ENCODE results near the gene TMEM14B.

DNA sequence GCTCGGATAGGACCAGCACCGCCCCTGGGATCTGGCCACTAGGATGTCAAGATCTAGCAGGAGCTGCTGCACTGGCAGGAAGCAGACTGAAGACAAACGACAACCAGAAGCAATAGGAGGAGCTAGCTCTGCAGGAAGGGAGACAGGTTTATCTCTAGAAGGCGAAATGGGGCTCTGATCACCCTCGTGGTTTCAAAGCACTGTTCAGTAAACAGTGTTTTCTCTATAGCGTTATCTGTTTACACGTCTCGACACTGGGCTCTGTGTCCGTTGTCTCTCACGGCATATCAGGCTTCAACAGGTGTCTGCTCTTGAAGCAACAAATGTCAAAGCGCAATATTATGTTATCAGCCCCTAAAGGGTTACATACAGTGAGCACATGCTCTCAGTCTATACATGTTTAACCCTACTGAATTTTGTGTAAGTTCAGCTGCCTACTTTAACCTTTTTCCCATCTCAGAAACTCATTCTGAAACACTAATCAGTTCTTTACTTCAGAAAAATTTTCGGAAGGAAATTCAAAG lies 23.8 kb downstream of the TMEM14B start:
- TF ChIP-seq, protein P1, sequence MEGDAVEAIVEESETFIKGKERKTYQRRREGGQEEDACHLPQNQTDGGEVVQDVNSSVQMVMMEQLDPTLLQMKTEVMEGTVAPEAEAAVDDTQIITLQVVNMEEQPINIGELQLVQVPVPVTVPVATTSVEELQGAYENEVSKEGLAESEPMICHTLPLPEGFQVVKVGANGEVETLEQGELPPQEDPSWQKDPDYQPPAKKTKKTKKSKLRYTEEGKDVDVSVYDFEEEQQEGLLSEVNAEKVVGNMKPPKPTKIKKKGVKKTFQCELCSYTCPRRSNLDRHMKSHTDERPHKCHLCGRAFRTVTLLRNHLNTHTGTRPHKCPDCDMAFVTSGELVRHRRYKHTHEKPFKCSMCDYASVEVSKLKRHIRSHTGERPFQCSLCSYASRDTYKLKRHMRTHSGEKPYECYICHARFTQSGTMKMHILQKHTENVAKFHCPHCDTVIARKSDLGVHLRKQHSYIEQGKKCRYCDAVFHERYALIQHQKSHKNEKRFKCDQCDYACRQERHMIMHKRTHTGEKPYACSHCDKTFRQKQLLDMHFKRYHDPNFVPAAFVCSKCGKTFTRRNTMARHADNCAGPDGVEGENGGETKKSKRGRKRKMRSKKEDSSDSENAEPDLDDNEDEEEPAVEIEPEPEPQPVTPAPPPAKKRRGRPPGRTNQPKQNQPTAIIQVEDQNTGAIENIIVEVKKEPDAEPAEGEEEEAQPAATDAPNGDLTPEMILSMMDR (IDR thresholded peaks at IDR 0.05) = no peak
- no peak for TF ChIP-seq POLR2A (IDR thresholded peaks at IDR 0.05)

Measured in tibial nerve (tissue), 3 donors.